H1 (cell line): ENCODE results near the gene TNFAIP2. TPM values are rescaled to one million over a fixed set of nuclear protein-coding genes. Genes with fewer than 3 reads are reported as not detected.

ENCODE experiments used
- ASH2L ChIP-seq: fragments of 200-600, 300-600 bp; sonication (generic); IDR thresholded peaks from one replicate; pipeline ENCODE4 v1.7.1; 2017; ENCODE audit warnings: low read length
- KDM4A ChIP-seq: IDR thresholded peaks from one replicate; pipeline ENCODE4 v1.7.1; 2012; ENCODE audit warnings: low read depth, mild to moderate bottlenecking, moderate library complexity, low read length, inconsistent platforms; ENCODE audit not compliant: severe bottlenecking
- polyA plus RNA-seq, 7 experiments: library from polyadenylated mRNA; depleted of rRNA in 3 of 7; stranded (reverse) in 5 of 7; unstranded in 2 of 7; fragments of >200 nt in 5 of 7; fragments of 200-250 nt in 2 of 7; gene quantifications; 1 replicate in 5 of 7; 2 replicates in 1 of 7; 4 replicates in 1 of 7; pipeline versions ENCODE4 v1.2.1 to v1.2.3, GENCODE V29; 2011 to 2013; ENCODE audit warnings: missing spikeins in 2 of 7, mixed read lengths in 2 of 7
- total RNA-seq: library from RNA; stranded (reverse); fragmentation: NEBNext Ultra II Directional; extraction: Animal tissue kit (Norgen Biotek cat#: 25700); gene quantifications from 2 replicates; pipeline ENCODE4 v1.2.1, GENCODE V29; 2021

The TNFAIP2 gene
- total and polyA plus RNA-seq, 2 of the 8 experiments (the other 6 are each of a cell fraction or from before 2014, with no cell fraction given), result 28.3 to 34.5 TPM

GRCh38 chr14:103124501-103125001, 1.3 kb downstream of the TNFAIP2 start (continued):
- TF ChIP-seq KDM4A, result no peak
- no peak for TF ChIP-seq ASH2L
